WTC11 (cell line): ENCODE results near the gene ENDOV.

Source experiments
- CTCF ChIP-seq: fragments of 200-600 bp; IDR thresholded peaks from 2 replicates; pipeline ENCODE4 v1.8.0; 2022; ENCODE audit warnings: antibody characterized with exemption
- ESRRA ChIP-seq: sonication (generic); formaldehyde crosslinking; IDR thresholded peaks from 2 replicates; pipeline ENCODE4 v1.8.1; 2022; ENCODE audit warnings: mild to moderate bottlenecking, missing genetic modification reagents, borderline replicate concordance
- FOXK1 ChIP-seq: sonication (generic); formaldehyde crosslinking; IDR thresholded peaks from 2 replicates; pipeline ENCODE4 v1.8.0; 2022; ENCODE audit warnings: mild to moderate bottlenecking, moderate library complexity, missing genetic modification reagents
- JAZF1 ChIP-seq: fragments of 250-450 bp; sonication (Bioruptor Pico); IDR thresholded peaks from 2 replicates; pipeline ENCODE4 v1.9.0; 2021; ENCODE audit warnings: moderate library complexity, mild to moderate bottlenecking, inconsistent platforms
- PRDM15 ChIP-seq: sonication (generic); formaldehyde crosslinking; IDR thresholded peaks from 2 replicates; pipeline ENCODE4 v1.8.0; 2022; ENCODE audit warnings: missing genetic modification reagents
- TEAD4 ChIP-seq: sonication (generic); formaldehyde crosslinking; IDR thresholded peaks from 2 replicates; pipeline ENCODE4 v1.8.0; 2022; ENCODE audit warnings: mild to moderate bottlenecking, missing genetic modification reagents

- TF ChIP-seq TEAD4 (CRISPR knock-in tag) (no peak), ESRRA (CRISPR knock-in tag) (no peak), JAZF1 (no peak), CTCF (no peak), PRDM15 (CRISPR knock-in tag) (no peak), FOXK1 (CRISPR knock-in tag) (no peak)
Measured at GRCh38 chr17:80459234-80459633, 44.3 kb downstream of the ENDOV start.
